WTC11 (cell line): ENCODE results near the gene LRRC8D. TPM values are rescaled to one million over a fixed set of nuclear protein-coding genes. Genes with fewer than 3 reads are reported as not detected.

Experiments
- ATAC-seq: fragments of 200-7000 bp; cut with Tn5 transposase; 2 replicates; pipeline ENCODE4 v1.10.0; 2021; ENCODE audit warnings: mild to moderate bottlenecking, moderate library complexity
- CTCF ChIA-PET: fragments of 300-600 bp; sonication (Branson Sonifier 250); formaldehyde crosslinking; loops from one replicate; lab custom pipeline; 2021; ENCODE audit warnings: antibody characterized with exemption; lab: Charles Lee
- POLR2A ChIA-PET: fragments of 350-600 bp; sonication (Branson Sonifier 250); formaldehyde crosslinking; loops from one replicate; lab custom pipeline; 2021; ENCODE audit warnings: antibody characterized with exemption; lab: Charles Lee
- DNase-seq: peaks from one replicate; pipeline ENCODE4 v3.0.0; 2021; ENCODE audit warnings: low spot score
- H3K27ac Mint-ChIP-seq: 2 replicates; pipeline ENCODE4 v1.8.0; 2021; ENCODE audit warnings: mixed read lengths
- H3K27me3 Mint-ChIP-seq: 2 replicates; pipeline ENCODE4 v1.8.0; 2021; ENCODE audit warnings: low read depth, mild to moderate bottlenecking, moderate library complexity, mixed read lengths
- H3K36me3 Mint-ChIP-seq: 2 replicates; pipeline ENCODE4 v1.8.0; 2021; ENCODE audit warnings: mixed read lengths
- H3K4me1 Mint-ChIP-seq: 2 replicates; pipeline ENCODE4 v1.8.0; 2022; ENCODE audit warnings: mixed read lengths
- H3K4me3 Mint-ChIP-seq: 2 replicates; pipeline ENCODE4 v1.8.0; 2021; ENCODE audit warnings: mild to moderate bottlenecking, moderate library complexity, mixed read lengths
- H3K9me3 Mint-ChIP-seq: 2 replicates; pipeline ENCODE4 v1.8.0; 2021; ENCODE audit warnings: mixed read lengths
- ARID4B ChIP-seq: sonication (generic); formaldehyde crosslinking; IDR thresholded peaks from 2 replicates; pipeline ENCODE4 v1.8.0; 2023; ENCODE audit warnings: missing genetic modification reagents, mild to moderate bottlenecking, borderline replicate concordance
- ATF1 ChIP-seq: sonication (generic); formaldehyde crosslinking; IDR thresholded peaks from 2 replicates; pipeline ENCODE4 v1.8.1; 2023; ENCODE audit warnings: mild to moderate bottlenecking, moderate library complexity, missing genetic modification reagents
- CTCF ChIP-seq: fragments of 200-600 bp; IDR thresholded peaks from 2 replicates; pipeline ENCODE4 v1.8.0; 2022; ENCODE audit warnings: antibody characterized with exemption
- E2F4 ChIP-seq: sonication (generic); formaldehyde crosslinking; IDR thresholded peaks from 2 replicates; pipeline ENCODE4 v1.8.1; 2022; ENCODE audit warnings: low read depth, mild to moderate bottlenecking, moderate library complexity, missing genetic modification reagents, borderline replicate concordance
- GABPB1 ChIP-seq: sonication (generic); formaldehyde crosslinking; IDR thresholded peaks from 2 replicates; pipeline ENCODE4 v1.8.1; 2023; ENCODE audit warnings: mild to moderate bottlenecking, missing genetic modification reagents
- MXD4 ChIP-seq: fragments of 250-450 bp; sonication (Bioruptor Pico); IDR thresholded peaks from 2 replicates; pipeline ENCODE4 v1.8.0; 2021; ENCODE audit warnings: mild to moderate bottlenecking, moderate library complexity, borderline replicate concordance
- NR3C1 ChIP-seq: sonication (generic); formaldehyde crosslinking; conservative IDR thresholded peaks from 2 replicates; pipeline ENCODE4 v1.8.1; 2023; ENCODE audit warnings: low read depth, mild to moderate bottlenecking, missing genetic modification reagents
- RELA ChIP-seq: sonication (generic); formaldehyde crosslinking; IDR thresholded peaks from 2 replicates; pipeline ENCODE4 v1.8.1; 2022; ENCODE audit warnings: missing genetic modification reagents, mild to moderate bottlenecking, borderline replicate concordance
- SMAD4 ChIP-seq: sonication (generic); formaldehyde crosslinking; IDR thresholded peaks from 2 replicates; pipeline ENCODE4 v1.8.0; 2022; ENCODE audit warnings: mild to moderate bottlenecking, missing genetic modification reagents
- ZNF121 ChIP-seq: sonication (generic); formaldehyde crosslinking; IDR thresholded peaks from 2 replicates; pipeline ENCODE4 v1.8.0; 2023; ENCODE audit warnings: missing genetic modification reagents
- ZNF263 ChIP-seq: sonication (generic); formaldehyde crosslinking; IDR thresholded peaks from 2 replicates; pipeline ENCODE4 v1.8.1; 2022; ENCODE audit warnings: low read depth, mild to moderate bottlenecking, moderate library complexity, missing genetic modification reagents
- ZNF317 ChIP-seq: sonication (generic); formaldehyde crosslinking; IDR thresholded peaks from 2 replicates; pipeline ENCODE4 v1.8.1; 2023; ENCODE audit warnings: low read depth, mild to moderate bottlenecking, moderate library complexity, missing genetic modification reagents, borderline replicate concordance
- ZNF396 ChIP-seq: fragments of 250-450 bp; sonication (Bioruptor Pico); IDR thresholded peaks from 2 replicates; pipeline ENCODE4 v1.8.0; 2021; ENCODE audit warnings: mild to moderate bottlenecking, moderate library complexity, borderline replicate concordance
- ZNF416 ChIP-seq: fragments of 250-450 bp; sonication (Bioruptor Pico); IDR thresholded peaks from 2 replicates; pipeline ENCODE4 v1.9.0; 2021; ENCODE audit warnings: mild to moderate bottlenecking, inconsistent platforms
- ZNF423 ChIP-seq: fragments of 250-450 bp; sonication (Bioruptor Pico); IDR thresholded peaks from 2 replicates; pipeline ENCODE4 v2.1.2; 2022; ENCODE audit warnings: mild to moderate bottlenecking, moderate library complexity
- total RNA-seq: library from RNA; stranded (reverse); gene quantifications from 3 replicates; pipeline ENCODE4 v1.2.3, GENCODE V29; 2021
- TF ChIP-seq, protein P1 (sequence below): sonication (generic); formaldehyde crosslinking; IDR thresholded peaks from 2 replicates; pipeline ENCODE4 v1.8.1; 2023; ENCODE audit warnings: mild to moderate bottlenecking, missing genetic modification reagents
- TF ChIP-seq, protein P2 (sequence below): sonication (generic); formaldehyde crosslinking; IDR thresholded peaks from 2 replicates; pipeline ENCODE4 v1.8.1; 2022; ENCODE audit warnings: mild to moderate bottlenecking, moderate library complexity, missing genetic modification reagents
- TF ChIP-seq, protein P3 (sequence below): fragments of 250-450 bp; sonication (Bioruptor Pico); IDR thresholded peaks from 2 replicates; pipeline ENCODE4 v1.9.0; 2021; ENCODE audit warnings: moderate library complexity, mild to moderate bottlenecking, inconsistent platforms, borderline replicate concordance
- TF ChIP-seq, protein P4 (sequence below): sonication (generic); formaldehyde crosslinking; conservative IDR thresholded peaks from 2 replicates; pipeline ENCODE4 v1.8.1; 2023; ENCODE audit warnings: mild to moderate bottlenecking, low read depth, missing genetic modification reagents, moderate library complexity
- TF ChIP-seq, protein P5 (sequence below): sonication (generic); formaldehyde crosslinking; IDR thresholded peaks from 2 replicates; pipeline ENCODE4 v1.8.1; 2023; ENCODE audit warnings: mild to moderate bottlenecking, moderate library complexity, missing genetic modification reagents

LRRC8D gene
- total RNA-seq, 1 experiment from 2014 or later: 42.6 TPM

GRCh38 chr1:89911191-89911991 is 90.6 kb downstream of the LRRC8D start (continued):
- TF ChIP-seq, protein P1, sequence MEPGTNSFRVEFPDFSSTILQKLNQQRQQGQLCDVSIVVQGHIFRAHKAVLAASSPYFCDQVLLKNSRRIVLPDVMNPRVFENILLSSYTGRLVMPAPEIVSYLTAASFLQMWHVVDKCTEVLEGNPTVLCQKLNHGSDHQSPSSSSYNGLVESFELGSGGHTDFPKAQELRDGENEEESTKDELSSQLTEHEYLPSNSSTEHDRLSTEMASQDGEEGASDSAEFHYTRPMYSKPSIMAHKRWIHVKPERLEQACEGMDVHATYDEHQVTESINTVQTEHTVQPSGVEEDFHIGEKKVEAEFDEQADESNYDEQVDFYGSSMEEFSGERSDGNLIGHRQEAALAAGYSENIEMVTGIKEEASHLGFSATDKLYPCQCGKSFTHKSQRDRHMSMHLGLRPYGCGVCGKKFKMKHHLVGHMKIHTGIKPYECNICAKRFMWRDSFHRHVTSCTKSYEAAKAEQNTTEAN (CRISPR knock-in tag): no peak
- TF ChIP-seq RELA (CRISPR knock-in tag): no peak
- TF ChIP-seq CTCF: no peak
- no peak for TF ChIP-seq ZNF263 (CRISPR knock-in tag)
- no peak for TF ChIP-seq ZNF416 (CRISPR knock-in tag)
- TF ChIP-seq, protein P2, sequence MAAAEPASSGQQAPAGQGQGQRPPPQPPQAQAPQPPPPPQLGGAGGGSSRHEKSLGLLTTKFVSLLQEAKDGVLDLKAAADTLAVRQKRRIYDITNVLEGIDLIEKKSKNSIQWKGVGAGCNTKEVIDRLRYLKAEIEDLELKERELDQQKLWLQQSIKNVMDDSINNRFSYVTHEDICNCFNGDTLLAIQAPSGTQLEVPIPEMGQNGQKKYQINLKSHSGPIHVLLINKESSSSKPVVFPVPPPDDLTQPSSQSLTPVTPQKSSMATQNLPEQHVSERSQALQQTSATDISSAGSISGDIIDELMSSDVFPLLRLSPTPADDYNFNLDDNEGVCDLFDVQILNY (CRISPR knock-in tag): no peak
- no peak for TF ChIP-seq ARID4B (CRISPR knock-in tag)
- TF ChIP-seq, all 79 proteins: peak for 3

GRCh38 chr1:89912073-89912472 is 91.2 kb downstream of the LRRC8D start:
- ATAC-seq (no peak), DNase-seq (no peak)
- peak overlapping the region; percentile 99 for H3K27ac Mint-ChIP-seq
- H3K4me1 Mint-ChIP-seq: peaks cover 78% of the 10 kb centered on the region
- no peaks in the 10 kb centered on the region for H3K27me3 Mint-ChIP-seq
- peak overlapping the region; percentile 59 for H3K4me3 Mint-ChIP-seq
- CTCF ChIA-PET: interaction anchor here (0.6 to 2.0 kb wide), 2 partner anchors 69 to 114 kb away, joined by 3 to 7 read pairs; no protein-coding TSS in a partner anchor
- no peaks in the 10 kb centered on the region for H3K9me3 Mint-ChIP-seq
- H3K36me3 Mint-ChIP-seq: 0 out of 2 replicates have a peak, but pooled peaks cover 2% of the 10 kb centered on the region
- POLR2A ChIA-PET: interaction anchor here (1.1 kb wide), 1 partner anchor 11 kb away, joined by 4 read pairs; no protein-coding TSS in a partner anchor
- TF ChIP-seq MXD4 (CRISPR knock-in tag) (no peak), ZNF396 (CRISPR knock-in tag) (no peak), NR3C1 (CRISPR knock-in tag) (no peak), E2F4 (CRISPR knock-in tag) (no peak), SMAD4 (CRISPR knock-in tag) (no peak), ZNF423 (CRISPR knock-in tag) (no peak), GABPB1 (CRISPR knock-in tag) (no peak), ATF1 (no peak), ZNF121 (CRISPR knock-in tag) (no peak), ZNF317 (CRISPR knock-in tag) (no peak)
- TF ChIP-seq, protein P3, sequence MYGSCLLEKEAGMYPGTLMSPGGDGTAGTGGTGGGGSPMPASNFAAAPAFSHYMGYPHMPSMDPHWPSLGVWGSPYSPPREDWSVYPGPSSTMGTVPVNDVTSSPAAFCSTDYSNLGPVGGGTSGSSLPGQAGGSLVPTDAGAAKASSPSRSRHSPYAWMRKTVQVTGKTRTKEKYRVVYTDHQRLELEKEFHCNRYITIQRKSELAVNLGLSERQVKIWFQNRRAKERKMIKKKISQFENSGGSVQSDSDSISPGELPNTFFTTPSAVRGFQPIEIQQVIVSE (CRISPR knock-in tag): no peak
- TF ChIP-seq, protein P4, sequence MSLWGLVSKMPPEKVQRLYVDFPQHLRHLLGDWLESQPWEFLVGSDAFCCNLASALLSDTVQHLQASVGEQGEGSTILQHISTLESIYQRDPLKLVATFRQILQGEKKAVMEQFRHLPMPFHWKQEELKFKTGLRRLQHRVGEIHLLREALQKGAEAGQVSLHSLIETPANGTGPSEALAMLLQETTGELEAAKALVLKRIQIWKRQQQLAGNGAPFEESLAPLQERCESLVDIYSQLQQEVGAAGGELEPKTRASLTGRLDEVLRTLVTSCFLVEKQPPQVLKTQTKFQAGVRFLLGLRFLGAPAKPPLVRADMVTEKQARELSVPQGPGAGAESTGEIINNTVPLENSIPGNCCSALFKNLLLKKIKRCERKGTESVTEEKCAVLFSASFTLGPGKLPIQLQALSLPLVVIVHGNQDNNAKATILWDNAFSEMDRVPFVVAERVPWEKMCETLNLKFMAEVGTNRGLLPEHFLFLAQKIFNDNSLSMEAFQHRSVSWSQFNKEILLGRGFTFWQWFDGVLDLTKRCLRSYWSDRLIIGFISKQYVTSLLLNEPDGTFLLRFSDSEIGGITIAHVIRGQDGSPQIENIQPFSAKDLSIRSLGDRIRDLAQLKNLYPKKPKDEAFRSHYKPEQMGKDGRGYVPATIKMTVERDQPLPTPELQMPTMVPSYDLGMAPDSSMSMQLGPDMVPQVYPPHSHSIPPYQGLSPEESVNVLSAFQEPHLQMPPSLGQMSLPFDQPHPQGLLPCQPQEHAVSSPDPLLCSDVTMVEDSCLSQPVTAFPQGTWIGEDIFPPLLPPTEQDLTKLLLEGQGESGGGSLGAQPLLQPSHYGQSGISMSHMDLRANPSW (CRISPR knock-in tag): no peak
- TF ChIP-seq, protein P5, sequence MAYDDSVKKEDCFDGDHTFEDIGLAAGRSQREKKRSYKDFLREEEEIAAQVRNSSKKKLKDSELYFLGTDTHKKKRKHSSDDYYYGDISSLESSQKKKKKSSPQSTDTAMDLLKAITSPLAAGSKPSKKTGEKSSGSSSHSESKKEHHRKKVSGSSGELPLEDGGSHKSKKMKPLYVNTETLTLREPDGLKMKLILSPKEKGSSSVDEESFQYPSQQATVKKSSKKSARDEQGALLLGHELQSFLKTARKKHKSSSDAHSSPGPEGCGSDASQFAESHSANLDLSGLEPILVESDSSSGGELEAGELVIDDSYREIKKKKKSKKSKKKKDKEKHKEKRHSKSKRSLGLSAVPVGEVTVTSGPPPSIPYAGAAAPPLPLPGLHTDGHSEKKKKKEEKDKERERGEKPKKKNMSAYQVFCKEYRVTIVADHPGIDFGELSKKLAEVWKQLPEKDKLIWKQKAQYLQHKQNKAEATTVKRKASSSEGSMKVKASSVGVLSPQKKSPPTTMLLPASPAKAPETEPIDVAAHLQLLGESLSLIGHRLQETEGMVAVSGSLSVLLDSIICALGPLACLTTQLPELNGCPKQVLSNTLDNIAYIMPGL (CRISPR knock-in tag): no peak
